Hepatocyte (in vitro differentiated cells): ENCODE data around the gene ANKRD36C. TPM values are rescaled to one million over a fixed set of nuclear protein-coding genes. Genes with fewer than 3 reads are reported as not detected.
"Not testable (repeated sequence)": the region's sequence is repeated elsewhere in the genome, so short reads cannot be mapped to it uniquely, and the experiment has no call there.

Experiments used
- DNase-seq: peaks from one replicate; pipeline ENCODE4 v3.0.0-alpha.2; 2016; ENCODE audit warnings: low spot score
- H2AFZ ChIP-seq: fragments of 200-600 bp; sonication (generic); 2 replicates; pipeline ENCODE4 v1.6.0; 2016; ENCODE audit warnings: antibody characterized with exemption, mild to moderate bottlenecking
- H3K27ac ChIP-seq: fragments of 200-600 bp; sonication (generic); 2 replicates; pipeline ENCODE4 v1.5.1; 2016; ENCODE audit warnings: mild to moderate bottlenecking
- H3K27me3 ChIP-seq: fragments of 200-600 bp; sonication (generic); 2 replicates; pipeline ENCODE4 v1.6.1; 2016
- H3K36me3 ChIP-seq: fragments of 200-600 bp; sonication (generic); replicated peaks from 2 replicates; pipeline ENCODE4 v1.5.1; 2016; ENCODE audit warnings: low read depth; ENCODE audit not compliant: insufficient read depth
- H3K4me1 ChIP-seq: fragments of 200-600 bp; sonication (generic); 2 replicates; pipeline ENCODE4 v1.5.1; 2016; ENCODE audit warnings: mild to moderate bottlenecking, moderate library complexity; ENCODE audit not compliant: insufficient read depth
- H3K4me2 ChIP-seq: fragments of 200-600 bp; sonication (generic); 2 replicates; pipeline ENCODE4 v1.6.0; 2016
- H3K4me3 ChIP-seq: fragments of 200-600 bp; sonication (generic); 2 replicates; pipeline ENCODE4 v1.5.1; 2016; ENCODE audit warnings: mild to moderate bottlenecking
- H3K79me2 ChIP-seq: fragments of 200-600 bp; sonication (generic); 2 replicates; pipeline ENCODE4 v1.6.0; 2017; ENCODE audit warnings: mild to moderate bottlenecking
- H3K9me2 ChIP-seq: fragments of 200-600 bp; sonication (generic); replicated peaks from 2 replicates; pipeline ENCODE4 v1.6.0; 2017; ENCODE audit warnings: mild to moderate bottlenecking; ENCODE audit not compliant: insufficient read depth
- H3K9me3 ChIP-seq: fragments of 200-600 bp; sonication (generic); 2 replicates; pipeline ENCODE4 v1.5.1; 2016; ENCODE audit warnings: low read depth, mild to moderate bottlenecking
- H4K20me1 ChIP-seq: fragments of 200-600 bp; sonication (generic); 2 replicates; pipeline ENCODE4 v1.6.0; 2016; ENCODE audit warnings: mild to moderate bottlenecking; ENCODE audit not compliant: insufficient read depth, poor library complexity, severe bottlenecking
- CTCF ChIP-seq: fragments of 200-600 bp; sonication (generic); IDR thresholded peaks from 2 replicates; pipeline ENCODE4 v1.5.1; 2016; ENCODE audit warnings: antibody characterized with exemption, mild to moderate bottlenecking; ENCODE audit not compliant: poor library complexity
- EZH2 ChIP-seq: fragments of 200-600 bp; sonication (generic); IDR thresholded peaks from 2 replicates; pipeline ENCODE4 v1.6.1; 2016; ENCODE audit warnings: antibody characterized with exemption, mild to moderate bottlenecking, borderline replicate concordance
- EZH2phosphoT487 ChIP-seq: fragments of 200-600 bp; sonication (generic); IDR thresholded peaks from one replicate; pipeline ENCODE4 v1.6.1; 2018; ENCODE audit warnings: antibody characterized with exemption, mild to moderate bottlenecking, low read depth, moderate library complexity; ENCODE audit not compliant: unreplicated experiment, severe bottlenecking
- whole genome bisulfite sequencing: methylation state at CpG from one replicate; pipeline ENCODE4 v1.1.6; 2016; ENCODE audit warnings: low lambda C conversion rate; ENCODE audit errors: missing lambda C conversion rate; 5-methylcytosine and 5-hydroxymethylcytosine counted together
- polyA plus RNA-seq: library from polyadenylated mRNA; unstranded; fragments of >200 nt; fragmentation: Nextera tagmentation; extraction: Ambion mirVana; gene quantifications from 2 replicates; pipeline ENCODE4 v1.2.1, GENCODE V29; 2016
- total RNA-seq: library from RNA; depleted of rRNA; stranded (reverse); fragments of >200 nt; gene quantifications from 2 replicates; pipeline ENCODE4 v1.2.3, GENCODE V29; 2014

ANKRD36C gene
- total and polyA plus RNA-seq, 2 experiments from 2014 or later, result 16.8 to 29.6 TPM

- H3K4me2 ChIP-seq, DNase-seq, H3K9me3 ChIP-seq, H4K20me1 ChIP-seq, H3K27me3 ChIP-seq, H3K4me1 ChIP-seq, H3K27ac ChIP-seq, H3K9me2 ChIP-seq, H3K79me2 ChIP-seq, H2AFZ ChIP-seq, H3K4me3 ChIP-seq, H3K36me3 ChIP-seq: not testable (repeated sequence)
- WGBS, result 95% methylated on average over 3 of the region's 3 CpGs
Measured at GRCh38 chr2:95862121-95862520, 129.5 kb downstream of the ANKRD36C start.

GRCh38 chr2:95836151-95836550, 155.5 kb downstream of the ANKRD36C start:
- H3K36me3 ChIP-seq, result no peaks in the 10 kb centered on the region
- WGBS, result 94% methylated on average over 8 of the region's 8 CpGs
- TF ChIP-seq CTCF, result no peak
- TF ChIP-seq EZH2phosphoT487, result no peak
- no peak for TF ChIP-seq EZH2

DNA sequence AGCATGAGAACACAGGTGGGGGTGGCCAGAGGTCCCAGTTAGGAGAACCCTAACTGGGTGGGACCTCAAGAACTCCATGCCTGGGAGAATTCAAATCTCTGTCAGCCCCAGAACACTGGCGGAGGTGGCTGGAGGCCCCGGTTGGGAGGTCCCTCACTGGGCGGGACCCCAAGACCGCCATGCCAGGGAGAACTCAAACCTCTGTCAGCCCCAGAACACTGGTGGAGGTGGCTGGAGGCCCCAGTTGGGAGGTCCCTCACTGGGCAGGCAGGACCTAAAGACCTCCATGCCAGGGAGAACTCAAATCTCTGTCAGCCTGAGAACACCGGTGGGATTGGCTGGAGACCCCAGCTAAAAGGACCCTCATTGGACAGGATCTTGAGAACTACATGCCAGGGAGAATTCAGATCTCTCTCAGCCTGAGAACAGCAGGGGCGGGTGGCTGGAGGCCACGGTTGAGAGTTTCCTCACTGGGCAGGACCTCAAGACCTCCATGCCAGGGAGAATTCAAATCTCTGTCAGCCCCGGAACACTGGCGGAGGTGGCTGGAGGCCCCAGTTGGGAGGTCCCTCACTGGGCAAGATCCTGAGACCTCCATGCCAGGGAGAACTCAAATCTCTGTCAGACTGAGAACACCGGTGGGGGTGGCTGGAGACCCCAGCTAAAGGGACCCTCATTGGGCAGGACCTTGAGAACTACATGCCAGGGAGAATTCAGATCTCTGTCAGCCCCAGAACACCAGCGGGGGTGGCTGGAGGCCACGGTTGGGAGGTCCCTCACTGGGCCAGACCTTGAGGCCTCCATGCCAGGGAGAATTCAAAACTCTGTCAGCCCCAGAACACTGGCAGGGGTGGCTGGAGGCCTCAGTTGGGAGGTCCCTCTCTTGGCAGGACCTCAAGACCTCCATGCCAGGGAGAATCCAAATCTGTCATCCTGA, 157.3 kb downstream of the ANKRD36C start:
- 96% methylated on average over 12 of the region's 12 CpGs for WGBS

More at GRCh38 chr2:95836151-95836550, 155.5 kb downstream of the ANKRD36C start:
- Histone ChIP-seq H3K79me2 (no peaks in the 10 kb centered on the region), H3K9me2 (no peaks in the 10 kb centered on the region), H3K27ac (no peak overlapping the region), H4K20me1 (no peaks in the 10 kb centered on the region), H3K4me2 (no peak overlapping the region), H3K4me3 (no peak overlapping the region), H2AFZ (no peak overlapping the region), H3K27me3 (no peaks in the 10 kb centered on the region), H3K9me3 (no peaks in the 10 kb centered on the region), H3K4me1 (no peaks in the 10 kb centered on the region)
- no peak for DNase-seq

DNA sequence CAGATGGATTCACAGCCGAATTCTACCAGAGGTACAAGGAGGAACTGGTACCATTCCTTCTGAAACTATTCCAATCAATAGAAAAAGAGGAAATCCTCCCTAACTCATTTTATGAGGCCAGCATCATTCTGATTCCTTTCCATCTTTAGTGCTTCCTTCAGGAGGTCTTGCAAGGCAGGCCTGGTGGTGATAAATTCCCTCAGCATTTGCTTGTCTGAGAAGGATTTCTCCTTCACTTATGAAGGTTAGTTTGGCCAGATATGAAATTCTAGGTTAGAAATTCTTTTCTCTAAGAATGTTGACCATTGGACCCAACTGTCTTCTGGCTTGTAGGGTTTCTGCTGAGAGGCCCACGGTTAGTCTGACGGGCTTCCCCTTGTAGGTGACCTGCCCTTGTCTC, 167.4 kb downstream of the ANKRD36C start:
- WGBS, result 100% methylated on average over 2 of the region's 3 CpGs
- H3K79me2 ChIP-seq, H3K4me1 ChIP-seq, H4K20me1 ChIP-seq, H3K36me3 ChIP-seq, H2AFZ ChIP-seq, H3K27ac ChIP-seq, H3K27me3 ChIP-seq, H3K4me2 ChIP-seq, H3K9me2 ChIP-seq, DNase-seq, H3K4me3 ChIP-seq: not testable (repeated sequence)
- peaks cover 26% of the 10 kb centered on the region for H3K9me3 ChIP-seq

More for the DNA sequence above, 157.3 kb downstream of the ANKRD36C start:
- H3K79me2 ChIP-seq, H3K9me3 ChIP-seq, H3K4me1 ChIP-seq, H2AFZ ChIP-seq, H3K4me2 ChIP-seq, H3K27ac ChIP-seq, H4K20me1 ChIP-seq, H3K4me3 ChIP-seq, H3K9me2 ChIP-seq, H3K27me3 ChIP-seq, DNase-seq, H3K36me3 ChIP-seq: not testable (repeated sequence)

DNA sequence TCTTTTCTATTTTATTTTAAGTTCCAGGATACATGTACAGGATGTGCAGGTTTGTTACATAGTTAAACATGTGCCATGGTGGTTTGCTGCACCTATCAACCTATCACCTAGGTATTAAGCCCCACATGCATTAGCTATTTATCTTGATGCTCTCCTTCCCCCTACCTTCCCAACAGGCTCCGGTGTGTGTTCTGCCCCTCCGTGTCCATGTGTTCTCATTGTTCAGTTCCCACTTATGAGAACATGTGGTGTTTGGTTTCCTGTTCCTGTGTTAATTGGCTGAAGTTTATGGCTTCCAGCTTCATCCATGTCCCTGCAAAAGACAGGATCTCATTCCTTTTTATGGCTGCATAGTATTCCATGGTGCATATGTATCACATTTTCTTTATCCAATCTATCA, 174.1 kb downstream of the ANKRD36C start:
- H3K4me3 ChIP-seq, H3K9me2 ChIP-seq, DNase-seq, H4K20me1 ChIP-seq, H2AFZ ChIP-seq, H3K36me3 ChIP-seq, H3K27me3 ChIP-seq, H3K4me2 ChIP-seq, H3K4me1 ChIP-seq, H3K79me2 ChIP-seq, H3K27ac ChIP-seq: not testable (repeated sequence)
- 97% methylated on average over 2 of the region's 2 CpGs for WGBS
- H3K9me3 ChIP-seq, result peaks cover 31% of the 10 kb centered on the region

DNA sequence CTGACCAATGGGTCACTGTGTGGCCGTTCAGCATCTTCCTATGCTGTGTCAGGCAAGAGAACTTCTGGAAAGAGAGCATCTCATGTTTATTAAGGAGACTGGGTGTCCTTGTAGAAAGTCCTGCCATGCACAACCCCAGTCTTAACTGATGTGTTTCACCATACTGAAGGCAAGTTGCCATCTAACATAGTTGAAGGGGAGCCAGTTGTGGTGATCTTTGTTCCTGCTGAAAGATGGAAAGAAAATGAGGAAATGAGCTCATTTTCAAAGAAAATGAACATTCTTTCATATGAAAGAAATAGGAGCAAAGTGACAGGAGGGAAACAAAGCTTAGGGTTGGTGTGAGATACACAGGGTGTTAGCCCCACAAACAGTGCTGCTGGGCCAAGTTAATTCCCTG, 178.3 kb downstream of the ANKRD36C start:
- not testable (repeated sequence) for H3K9me3 ChIP-seq, H3K79me2 ChIP-seq, H2AFZ ChIP-seq, H3K4me1 ChIP-seq, H3K9me2 ChIP-seq, H3K36me3 ChIP-seq, DNase-seq, H3K4me2 ChIP-seq, H3K27me3 ChIP-seq, H4K20me1 ChIP-seq, H3K4me3 ChIP-seq, H3K27ac ChIP-seq
- WGBS, result 81% methylated on average over 1 of the region's 1 CpG
